Stimulated activated CD4-positive, alpha-beta T cell treated with anti-CD3 and anti-CD28 coated beads, Interleukin-15, amount 100 ng/mL, for 48 hours (primary cell): Measurements from ENCODE around the gene HLX.

Experiments used
- DNase-seq, 2 donors: peaks; one replicate each; pipeline ENCODE4 v3.0.0-alpha.2; 2020; ENCODE audit warnings: low read depth in 2 of 2

Gene HLX

GRCh38 chr1:220882061-220882891, 3.0 kb downstream of the HLX start:
- DNase-seq = no peak

- no peak for DNase-seq
These were observed 5.1 kb downstream of the HLX start for GRCh38 chr1:220884109-220884980.

GRCh38 chr1:220884981-220885918, 6.0 kb downstream of the HLX start:
- DNase-seq = no peak

- DNase-seq = no peak
These were observed 6.7 kb downstream of the HLX start for GRCh38 chr1:220885971-220886370.

GRCh38 chr1:220886470-220887201, 7.4 kb downstream of the HLX start:
- DNase-seq = no peak

GRCh38 chr1:220887202-220887519, 7.9 kb downstream of the HLX start:
- no peak for DNase-seq

- DNase-seq = no peak
These were observed 8.5 kb downstream of the HLX start for GRCh38 chr1:220887520-220888416.

- DNase-seq = no peak
These were observed 9.3 kb downstream of the HLX start for GRCh38 chr1:220888417-220888986.

- no peak for DNase-seq
These were observed 10.1 kb downstream of the HLX start for GRCh38 chr1:220889333-220889732.

GRCh38 chr1:220889848-220890287, 10.6 kb downstream of the HLX start:
- DNase-seq = no peak

GRCh38 chr1:220890602-220891001, 11.4 kb downstream of the HLX start:
- DNase-seq = no peak

- no peak for DNase-seq
These were observed 12.2 kb downstream of the HLX start for GRCh38 chr1:220891224-220892085.

GRCh38 chr1:220892086-220892376, 12.8 kb downstream of the HLX start:
- DNase-seq = no peak

GRCh38 chr1:220892997-220893700, 13.9 kb downstream of the HLX start:
- no peak for DNase-seq

GRCh38 chr1:220893701-220894024, 14.4 kb downstream of the HLX start:
- DNase-seq = no peak

- DNase-seq = no peak
These were observed 15.0 kb downstream of the HLX start for GRCh38 chr1:220894025-220894923.

GRCh38 chr1:220894924-220895256, 15.6 kb downstream of the HLX start:
- DNase-seq = no peak
